Brain microvascular endothelial cell (primary cell): ENCODE measurements around the gene ROPN1L.
"Not testable (repeated sequence)": the region's sequence is repeated elsewhere in the genome, so short reads cannot be mapped to it uniquely, and the experiment has no call there.

Source experiments
- DNase-seq: peaks from one replicate; pipeline ENCODE4 v3.0.0-alpha.2; 2020
- H3K27ac ChIP-seq: fragments of 250-450 bp; sonication (Bioruptor Pico); 2 replicates; pipeline ENCODE4 v1.5.1; 2020; ENCODE audit warnings: mild to moderate bottlenecking, moderate library complexity
- H3K27me3 ChIP-seq: fragments of 250-450 bp; sonication (Bioruptor Pico); replicated peaks from 2 replicates; pipeline ENCODE4 v1.5.1; 2020; ENCODE audit warnings: mild to moderate bottlenecking
- H3K36me3 ChIP-seq: fragments of 250-450 bp; sonication (Bioruptor Pico); replicated peaks from 2 replicates; pipeline ENCODE4 v1.5.1; 2020; ENCODE audit warnings: mild to moderate bottlenecking
- H3K4me3 ChIP-seq: 2 replicates; pipeline ENCODE4 v1.5.1; 2011; ENCODE audit warnings: low read depth, mild to moderate bottlenecking, control low read depth, low read length, moderate library complexity
- in situ Hi-C: cut with HindIII; loops from 2 replicates; pipeline ENCODE4 v1.10.0; 2017; ENCODE audit warnings: low sequenced_read_pairs, low pct_ligation_motif_present
- TF ChIP-seq, protein P1 (sequence below): IDR thresholded peaks from 2 replicates; pipeline ENCODE4 v1.5.1; 2011; ENCODE audit warnings: low read depth, mild to moderate bottlenecking, moderate library complexity, low read length, control low read depth, inconsistent platforms; ENCODE audit errors: missing control alignments

The ROPN1L gene

GRCh38 chr5:10511741-10512640 lies 70.3 kb downstream of the ROPN1L start:
- DNase-seq: no peak
- in situ Hi-C loops: no loop called here
- no peak overlapping the region for H3K27ac ChIP-seq
- H3K36me3 ChIP-seq: no peaks in the 10 kb centered on the region
- TF ChIP-seq, protein P1, sequence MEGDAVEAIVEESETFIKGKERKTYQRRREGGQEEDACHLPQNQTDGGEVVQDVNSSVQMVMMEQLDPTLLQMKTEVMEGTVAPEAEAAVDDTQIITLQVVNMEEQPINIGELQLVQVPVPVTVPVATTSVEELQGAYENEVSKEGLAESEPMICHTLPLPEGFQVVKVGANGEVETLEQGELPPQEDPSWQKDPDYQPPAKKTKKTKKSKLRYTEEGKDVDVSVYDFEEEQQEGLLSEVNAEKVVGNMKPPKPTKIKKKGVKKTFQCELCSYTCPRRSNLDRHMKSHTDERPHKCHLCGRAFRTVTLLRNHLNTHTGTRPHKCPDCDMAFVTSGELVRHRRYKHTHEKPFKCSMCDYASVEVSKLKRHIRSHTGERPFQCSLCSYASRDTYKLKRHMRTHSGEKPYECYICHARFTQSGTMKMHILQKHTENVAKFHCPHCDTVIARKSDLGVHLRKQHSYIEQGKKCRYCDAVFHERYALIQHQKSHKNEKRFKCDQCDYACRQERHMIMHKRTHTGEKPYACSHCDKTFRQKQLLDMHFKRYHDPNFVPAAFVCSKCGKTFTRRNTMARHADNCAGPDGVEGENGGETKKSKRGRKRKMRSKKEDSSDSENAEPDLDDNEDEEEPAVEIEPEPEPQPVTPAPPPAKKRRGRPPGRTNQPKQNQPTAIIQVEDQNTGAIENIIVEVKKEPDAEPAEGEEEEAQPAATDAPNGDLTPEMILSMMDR: no peak
- H3K4me3 ChIP-seq: no peak overlapping the region
- no peaks in the 10 kb centered on the region for H3K27me3 ChIP-seq

GRCh38 chr5:10513501-10514442 lies 72.1 kb downstream of the ROPN1L start:
- Histone ChIP-seq H3K27ac (peak overlapping the region; percentile 44), H3K4me3 (no peak overlapping the region), H3K36me3 (no peaks in the 10 kb centered on the region), H3K27me3 (no peaks in the 10 kb centered on the region)
- TF ChIP-seq, protein P1: no peak
- in situ Hi-C loops: no loop called here
- peak; percentile 69 for DNase-seq

DNA sequence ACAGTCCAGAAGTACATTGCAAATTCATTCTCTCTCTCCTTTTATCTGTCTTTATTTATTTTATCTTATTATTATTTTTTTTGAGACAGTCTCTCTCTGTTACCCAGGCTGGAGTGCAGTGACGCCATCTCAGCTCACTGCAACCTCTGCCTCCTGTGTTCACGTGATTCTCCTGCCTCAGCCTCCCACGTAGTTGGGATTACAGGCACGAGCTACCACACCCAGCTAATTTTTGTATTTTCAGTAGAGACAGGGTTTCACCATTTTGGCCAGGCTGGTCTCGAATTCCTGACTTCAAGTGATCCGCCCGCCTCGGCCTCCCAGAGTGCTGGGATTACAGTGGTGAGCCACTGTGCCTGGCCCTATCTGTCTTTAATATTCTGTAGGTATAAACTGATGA lies 72.9 kb downstream of the ROPN1L start:
- H3K27me3 ChIP-seq, H3K36me3 ChIP-seq, in situ Hi-C loops, H3K4me3 ChIP-seq, DNase-seq: not testable (repeated sequence)
- peak overlapping the region; percentile 44 for H3K27ac ChIP-seq
